Astrocyte of the spinal cord (primary cell): ENCODE measurements around the gene ACVR1.
"Not testable (repeated sequence)": the region's sequence is repeated elsewhere in the genome, so short reads cannot be mapped to it uniquely, and the experiment has no call there.

Experiments
- DNase-seq: peaks from one replicate; pipeline ENCODE4 v3.0.0; 2011; ENCODE audit warnings: low read depth, low spot score
- H3K4me3 ChIP-seq: 2 replicates; pipeline ENCODE4 v1.5.1; 2011; ENCODE audit warnings: low read depth, mild to moderate bottlenecking, low read length, moderate library complexity
- CTCF ChIP-seq: IDR thresholded peaks from 2 replicates; pipeline ENCODE4 v1.5.1; 2012; ENCODE audit warnings: low read depth, mild to moderate bottlenecking, low read length, inconsistent platforms
- in situ Hi-C: cut with HindIII; loops from 2 replicates; pipeline ENCODE4 v1.10.0; 2017; ENCODE audit warnings: low sequenced_read_pairs

The ACVR1 gene

GRCh38 chr2:157722580-157723234 is 153.4 kb downstream of the ACVR1 start:
- peak; percentile 38 for DNase-seq

GRCh38 chr2:157720504-157720903 is 155.6 kb downstream of the ACVR1 start:
- TF ChIP-seq CTCF = no peak
- DNase-seq = no peak
- in situ Hi-C loops = no loop called here
- H3K4me3 ChIP-seq = no peak overlapping the region

More at GRCh38 chr2:157722580-157723234, 153.4 kb downstream of the ACVR1 start:
- TF ChIP-seq CTCF = no peak
- no peak overlapping the region for H3K4me3 ChIP-seq
- in situ Hi-C loops = no loop called here

- in situ Hi-C loops, H3K4me3 ChIP-seq, DNase-seq: not testable (repeated sequence)
These were observed 171.5 kb downstream of the ACVR1 start for GRCh38 chr2:157704653-157705052.

GRCh38 chr2:157704148-157704547 is 172.0 kb downstream of the ACVR1 start:
- in situ Hi-C loops = not testable (repeated sequence)

GRCh38 chr2:157699806-157700205 is 176.3 kb downstream of the ACVR1 start:
- H3K4me3 ChIP-seq = no peak overlapping the region
- TF ChIP-seq CTCF = no peak
- DNase-seq = no peak
- in situ Hi-C loops = no loop called here

More at GRCh38 chr2:157704148-157704547, 172.0 kb downstream of the ACVR1 start:
- not testable (repeated sequence) for H3K4me3 ChIP-seq, DNase-seq

- in situ Hi-C loops = no loop called here
- DNase-seq = no peak
- no peak for TF ChIP-seq CTCF
These were observed 177.1 kb downstream of the ACVR1 start for GRCh38 chr2:157699009-157699408.

GRCh38 chr2:157698430-157698829 is 177.7 kb downstream of the ACVR1 start:
- no peak for TF ChIP-seq CTCF
- peak; percentile 50 for DNase-seq
- H3K4me3 ChIP-seq = no peak overlapping the region
- in situ Hi-C loops = no loop called here

More at GRCh38 chr2:157699009-157699408, 177.1 kb downstream of the ACVR1 start:
- H3K4me3 ChIP-seq = no peak overlapping the region

- no peak overlapping the region for H3K4me3 ChIP-seq
- DNase-seq = peak; percentile 41
- TF ChIP-seq CTCF = no peak
- in situ Hi-C loops = no loop called here
These were observed 180.1 kb downstream of the ACVR1 start for GRCh38 chr2:157696036-157696435.
